ENCODE data around the gene DENND4A.
"Not testable (repeated sequence)": the region's sequence is repeated elsewhere in the genome, so short reads cannot be mapped to it uniquely, and the experiment has no call there.

DENND4A gene

DNA sequence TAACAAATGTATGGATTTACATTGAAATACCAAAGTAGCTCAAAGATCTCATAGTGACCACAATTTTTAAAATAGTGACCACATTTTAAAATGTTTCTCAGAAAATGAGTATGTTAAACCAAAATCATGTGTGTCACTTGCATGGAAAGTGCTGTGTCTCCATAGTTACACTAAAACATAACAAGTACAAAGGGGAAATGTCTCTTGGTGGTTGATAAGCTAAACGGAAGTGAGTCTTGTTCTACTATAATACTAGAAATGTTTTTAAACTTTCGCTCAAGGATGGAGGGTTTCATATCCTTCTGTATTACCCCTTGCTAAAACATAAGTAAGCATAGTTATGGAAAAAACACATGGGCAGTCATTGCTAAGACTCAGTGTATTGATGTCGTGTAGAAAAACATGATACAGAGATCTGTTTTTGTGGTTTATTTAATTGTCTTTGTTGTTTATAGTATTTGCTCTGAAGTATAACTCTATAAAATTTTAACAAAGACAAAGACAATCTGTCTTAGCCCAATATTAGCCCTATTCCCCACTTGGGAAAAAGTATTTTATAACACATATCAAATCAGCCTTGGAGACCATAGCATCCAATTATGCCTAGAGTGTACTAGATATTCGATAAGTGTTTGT is 27.0 kb upstream of the DENND4A start:
- no peak for DNase-seq

DNA sequence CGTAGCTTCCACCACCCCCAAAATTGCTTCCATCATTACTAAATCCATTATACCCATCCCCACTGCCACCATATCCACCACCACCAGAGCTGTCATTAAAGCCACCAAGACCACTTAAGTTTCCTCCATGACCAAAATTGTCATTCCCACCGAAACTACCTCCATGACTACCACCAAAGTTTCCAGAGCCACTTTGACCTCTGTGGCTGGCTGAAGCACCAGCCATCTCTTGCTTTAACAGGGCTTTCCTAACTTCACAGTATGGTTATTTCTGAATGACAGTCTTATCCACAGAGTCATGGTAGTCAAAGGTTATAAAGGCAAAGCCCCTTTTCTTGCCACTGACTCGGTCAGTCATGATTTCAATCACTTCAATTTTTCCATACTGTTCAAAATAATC is 24.3 kb upstream of the DENND4A start:
- peak; percentile 46 to 52 for DNase-seq

DNA sequence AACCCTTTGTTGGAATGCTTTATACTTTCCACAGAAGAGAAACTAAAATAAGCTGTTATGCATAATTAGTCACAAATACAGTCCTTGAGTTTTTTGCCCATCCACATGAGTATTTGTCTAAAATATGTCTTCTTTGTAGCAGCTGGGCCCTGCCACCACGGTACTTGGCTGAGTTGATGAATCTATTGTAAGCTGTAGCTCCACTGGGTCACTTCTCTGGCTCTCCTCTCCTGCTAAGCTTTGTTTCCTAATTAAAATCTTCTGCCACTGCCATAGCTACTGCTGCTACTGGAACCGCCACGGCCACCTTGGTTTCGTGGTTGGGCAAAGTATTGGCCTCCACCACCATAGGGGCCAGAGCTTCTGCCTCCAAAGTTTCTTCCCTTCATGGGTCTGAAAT is 23.9 kb upstream of the DENND4A start:
- DNase-seq = peak in 1 of 2 experiments; percentile 43

DNA sequence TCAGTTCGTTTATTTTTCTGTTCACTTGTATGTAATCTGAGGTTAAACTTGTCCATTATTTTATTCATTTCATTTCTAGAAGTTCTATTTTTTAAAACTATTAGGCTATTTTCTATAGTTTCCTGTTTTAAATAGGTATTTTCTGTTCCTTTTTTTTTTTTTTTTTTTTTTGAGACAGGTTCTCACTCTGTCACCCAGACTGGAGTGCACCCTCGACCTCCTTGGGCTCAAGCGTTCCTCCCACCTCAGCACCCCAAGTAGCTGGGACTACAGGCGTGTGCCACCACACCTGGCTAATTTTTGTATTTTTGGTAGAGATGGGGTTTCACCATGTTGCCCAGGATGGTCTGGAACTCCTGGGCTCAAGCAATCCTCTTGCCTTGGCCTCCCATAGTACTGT is 22.2 kb upstream of the DENND4A start:
- peak in 1 of 2 experiments; percentile 7 for DNase-seq

DNA sequence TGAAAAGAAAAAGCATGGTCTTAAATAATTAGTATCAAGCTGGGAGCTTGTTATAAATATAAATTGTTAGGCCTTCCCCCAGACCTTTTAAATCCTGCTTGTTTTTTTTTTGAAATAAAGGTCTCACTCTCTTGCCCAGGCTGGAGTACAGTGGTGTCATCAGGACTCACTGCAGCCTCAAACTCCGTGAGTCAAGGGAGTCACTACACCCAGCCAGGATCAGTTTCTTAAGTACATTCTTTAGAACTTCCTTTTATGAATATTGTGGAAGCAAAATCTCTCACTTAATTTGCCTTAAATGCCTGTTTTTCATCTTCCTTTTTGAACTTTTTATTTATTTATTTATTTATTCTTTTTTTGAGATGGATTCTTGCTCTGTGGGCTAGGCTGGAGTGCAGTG is 20.8 kb upstream of the DENND4A start:
- no peak for DNase-seq

DNA sequence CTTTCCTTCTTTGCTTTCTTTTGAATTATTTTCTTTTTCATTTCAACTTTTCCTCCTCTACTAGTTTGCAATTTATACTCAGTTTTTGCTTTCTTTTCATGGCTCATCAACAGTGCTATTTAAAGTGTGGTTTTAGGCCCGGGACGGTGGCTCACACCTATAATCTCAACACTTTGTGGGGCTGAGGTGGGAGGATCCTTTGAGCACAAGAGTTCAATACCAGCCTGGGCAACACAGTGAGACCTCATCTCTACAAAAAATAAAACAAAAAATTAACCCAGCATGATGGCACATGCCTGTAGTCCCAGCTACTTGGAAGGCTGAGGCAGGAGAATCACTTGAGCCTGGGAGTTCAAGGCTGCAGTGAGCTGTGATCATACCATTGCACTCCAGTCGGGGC is 20.4 kb upstream of the DENND4A start:
- DNase-seq = peak in 1 of 2 experiments; percentile 6

DNA sequence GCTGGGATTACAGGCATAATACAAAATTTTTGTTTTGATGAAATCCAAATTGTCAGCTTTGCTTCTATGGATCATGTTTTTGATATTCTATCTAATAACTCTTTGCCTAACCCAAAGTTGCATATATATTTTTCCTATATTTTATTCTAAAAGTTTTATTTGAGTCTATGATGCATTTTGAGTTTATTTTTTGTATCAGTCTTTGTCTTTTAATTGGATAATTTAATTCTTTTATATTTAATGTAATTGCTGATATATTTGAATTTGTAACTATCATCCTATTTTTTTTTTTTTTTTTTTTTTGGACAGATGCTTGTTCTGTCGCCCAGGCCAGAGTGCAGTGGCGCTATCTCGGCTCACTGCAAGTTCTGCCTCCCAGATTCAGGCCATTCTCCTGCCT is 19.7 kb upstream of the DENND4A start:
- no peak for DNase-seq

DNA sequence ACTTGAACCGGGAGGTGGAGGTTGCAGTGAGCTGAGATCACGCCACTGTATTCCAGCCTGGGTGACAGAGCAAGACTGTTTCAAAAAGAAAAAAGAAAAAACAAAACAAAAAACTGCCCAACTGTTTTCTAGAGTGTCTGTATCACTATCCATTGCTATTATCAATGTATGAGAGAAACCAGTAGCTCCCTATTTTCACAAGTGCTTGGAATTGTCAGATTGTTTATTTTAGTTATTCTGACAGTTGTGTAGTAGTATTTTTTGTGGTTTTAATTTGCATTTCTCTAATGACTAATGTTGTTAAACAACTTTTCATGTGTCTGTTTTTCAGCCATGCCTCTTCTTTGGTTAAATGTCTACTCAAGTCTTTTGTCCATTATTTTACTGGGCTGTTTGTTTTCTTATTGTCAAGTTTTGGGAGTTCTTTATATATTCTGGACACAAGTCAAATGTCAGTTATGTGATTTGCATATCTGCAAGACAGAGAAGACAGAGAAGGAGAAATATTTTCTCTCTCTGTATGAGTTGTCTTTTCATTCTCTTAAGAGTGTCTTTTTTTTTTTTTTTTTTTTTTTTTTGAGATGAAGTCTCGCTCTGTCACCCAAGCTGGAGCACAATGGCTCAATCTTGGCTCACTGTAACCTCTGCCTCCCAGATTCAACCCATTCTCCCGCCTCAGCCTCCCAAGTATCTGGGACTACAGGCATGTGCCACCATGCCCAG is 19.1 kb upstream of the DENND4A start:
- not testable (repeated sequence) for DNase-seq

DNA sequence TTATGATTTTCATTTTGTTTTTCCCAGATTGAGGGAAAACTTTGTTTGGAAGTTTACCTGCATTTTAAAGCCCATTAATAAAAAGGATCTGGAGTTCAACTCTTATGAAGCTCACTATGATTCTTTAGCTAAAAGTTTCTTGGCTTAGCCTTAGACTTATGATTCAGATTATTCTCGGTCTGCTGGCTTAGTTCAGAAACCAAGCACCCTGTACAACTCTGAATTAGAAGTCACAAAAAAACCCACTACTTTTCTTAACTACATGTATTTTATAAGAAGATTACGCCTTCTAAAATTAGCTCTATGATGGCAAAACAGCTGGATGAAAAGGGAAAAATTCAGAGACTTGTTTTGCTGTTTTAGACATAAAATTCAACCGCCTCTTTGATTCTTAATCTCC is 14.3 kb upstream of the DENND4A start:
- DNase-seq = no peak

DNA sequence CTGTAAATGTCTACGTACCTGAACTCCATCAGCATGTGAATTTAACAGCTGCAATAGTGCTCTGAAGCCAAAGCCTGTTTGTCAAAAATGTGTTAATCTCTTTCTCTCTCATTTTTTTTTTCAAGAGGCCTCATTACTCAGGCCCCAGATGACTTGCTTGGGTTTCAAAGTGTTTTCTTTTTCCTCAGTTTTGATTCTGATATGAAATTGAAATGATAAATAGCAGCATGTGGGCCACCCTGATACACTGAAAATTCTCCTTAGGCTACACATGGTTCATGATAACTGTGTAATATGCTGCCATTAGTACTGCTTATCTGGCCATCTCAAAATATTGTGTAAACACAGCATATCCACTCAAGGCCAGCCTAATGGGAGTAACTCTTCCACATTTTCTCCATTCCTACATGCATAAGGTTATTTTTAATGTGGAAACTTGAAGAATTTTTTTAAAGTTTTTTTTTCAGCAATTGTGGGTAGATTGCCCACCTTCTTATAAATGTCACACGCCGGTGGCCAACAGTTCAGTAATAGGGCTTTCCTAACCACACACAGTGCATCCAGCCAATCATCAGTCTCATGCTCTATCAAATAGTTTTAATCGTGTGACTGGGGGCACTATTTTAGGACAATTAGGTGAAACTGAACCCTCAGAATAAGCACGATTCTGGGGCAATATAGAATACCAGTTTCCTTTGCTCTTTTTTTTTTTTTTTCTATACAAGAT is 13.1 kb upstream of the DENND4A start:
- no peak for DNase-seq

DNA sequence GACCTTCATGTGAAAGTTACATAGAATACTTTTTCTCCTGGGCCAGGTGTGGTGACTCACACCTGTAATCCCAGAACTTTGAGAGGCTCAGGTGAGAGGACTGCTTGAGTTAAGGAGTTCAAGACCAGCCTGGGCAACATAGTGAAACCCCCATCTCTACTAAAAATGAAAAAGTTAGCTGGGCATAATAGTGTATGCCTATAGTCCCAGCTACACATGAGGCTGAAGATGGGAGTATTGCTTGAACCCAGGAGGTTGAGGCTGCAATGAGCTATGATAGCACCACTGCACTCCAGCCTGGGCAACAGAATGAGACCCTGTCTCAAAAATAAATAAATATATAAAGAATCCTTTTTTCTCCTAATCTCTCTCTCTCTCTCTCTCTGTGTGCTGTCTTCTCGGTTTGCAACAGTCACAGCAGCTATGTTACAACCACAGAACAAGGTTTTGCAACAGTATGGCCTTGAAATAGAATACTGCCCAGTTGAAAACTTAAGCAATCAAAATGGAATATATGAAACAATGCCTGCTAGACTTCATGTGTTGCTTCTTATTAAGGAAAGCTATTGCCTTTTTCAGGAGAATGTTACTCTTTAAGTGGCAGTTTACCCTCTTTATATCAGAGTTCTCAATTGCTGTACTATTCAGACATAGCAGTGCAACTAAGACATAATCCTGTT is 12.3 kb upstream of the DENND4A start:
- no peak for DNase-seq

DNA sequence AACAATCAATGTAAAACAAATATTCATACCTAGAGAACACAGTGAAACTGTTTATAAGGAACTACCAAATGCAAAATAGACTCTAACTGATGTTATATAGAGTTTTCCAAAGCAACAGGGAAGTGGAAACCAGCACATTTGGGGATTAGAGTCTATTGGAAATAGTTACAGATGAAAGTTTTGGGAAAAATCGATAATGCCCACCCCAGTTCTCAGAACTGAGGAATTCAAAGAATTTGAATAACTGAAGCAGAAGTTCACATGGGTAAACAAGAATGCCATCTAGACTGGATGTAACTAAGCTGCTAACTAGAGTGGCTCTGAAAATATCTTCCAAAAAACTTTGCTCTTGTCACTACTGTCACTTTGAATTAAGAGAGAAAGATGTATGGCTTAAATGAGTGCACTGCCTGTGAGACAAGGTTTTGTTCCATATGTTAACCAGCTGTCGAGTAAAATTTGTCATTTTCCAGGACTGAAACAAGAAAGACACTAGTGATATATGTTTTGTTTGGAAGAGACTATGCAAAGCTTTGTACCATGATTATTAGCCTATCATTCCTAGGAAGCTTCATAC is 9.2 kb upstream of the DENND4A start:
- no peak for DNase-seq

DNA sequence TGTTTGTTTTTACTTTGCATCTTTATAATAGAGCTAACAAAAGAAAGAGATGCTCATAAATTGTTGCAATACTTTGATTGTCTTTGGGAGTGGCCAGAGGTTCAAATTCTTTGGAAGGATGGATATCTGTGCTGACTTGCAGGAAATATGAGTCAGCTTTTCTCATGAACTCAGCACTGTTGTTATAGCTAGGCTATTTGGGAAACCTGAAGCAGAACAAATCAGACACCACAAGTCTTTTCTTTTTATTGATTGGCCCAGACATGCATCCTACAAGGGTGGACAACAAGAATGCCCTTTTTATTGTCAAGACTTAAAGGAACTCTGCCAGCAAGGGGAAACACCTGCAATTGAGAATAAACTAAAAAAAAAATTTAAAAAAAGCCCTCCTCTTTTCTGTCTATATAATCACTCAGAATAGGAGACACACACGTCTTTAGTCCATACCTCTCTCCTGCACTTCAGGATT is 4.6 kb upstream of the DENND4A start:
- DNase-seq = no peak

DNA sequence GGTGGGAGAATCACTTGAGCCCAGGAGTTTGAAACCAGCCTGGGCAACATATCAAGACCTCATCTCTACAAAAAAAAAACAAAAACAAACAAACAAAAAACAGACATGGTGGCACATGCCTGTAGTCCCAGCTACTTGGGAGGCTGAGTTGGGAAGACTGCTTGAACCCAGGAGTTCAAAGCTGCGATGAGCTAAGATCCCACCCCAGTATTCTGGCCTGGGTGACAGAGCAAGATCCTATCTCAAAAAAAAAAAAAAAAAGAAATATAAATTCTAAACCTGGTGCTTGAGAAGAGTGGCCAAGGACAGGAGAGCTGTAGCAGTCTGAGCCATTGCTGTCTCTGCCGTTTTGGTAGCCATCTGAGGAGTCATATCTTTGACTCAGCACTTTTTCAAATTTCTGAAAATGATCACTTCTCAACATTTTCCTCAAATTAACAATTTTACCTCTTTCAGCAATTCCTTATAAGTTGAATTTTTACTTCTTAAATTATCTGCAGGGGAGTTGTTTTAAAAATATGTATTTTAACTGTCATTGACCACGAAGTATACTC is 3.6 kb upstream of the DENND4A start:
- DNase-seq = no peak

DNA sequence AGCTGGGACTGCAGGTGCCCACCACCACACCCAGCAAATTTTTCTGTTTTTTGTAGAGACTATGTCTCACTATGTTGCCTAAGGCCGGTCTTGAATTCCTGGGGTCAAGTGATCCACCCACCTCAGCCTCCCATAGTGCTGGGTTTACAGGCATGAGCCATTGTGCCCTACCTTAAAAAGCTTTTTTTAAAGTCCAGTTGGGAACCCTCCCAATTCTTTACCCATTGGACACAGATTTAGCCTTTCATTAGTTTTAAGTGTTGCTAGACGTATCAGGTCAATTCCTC is 1.7 kb upstream of the DENND4A start:
- DNase-seq = no peak

DNA sequence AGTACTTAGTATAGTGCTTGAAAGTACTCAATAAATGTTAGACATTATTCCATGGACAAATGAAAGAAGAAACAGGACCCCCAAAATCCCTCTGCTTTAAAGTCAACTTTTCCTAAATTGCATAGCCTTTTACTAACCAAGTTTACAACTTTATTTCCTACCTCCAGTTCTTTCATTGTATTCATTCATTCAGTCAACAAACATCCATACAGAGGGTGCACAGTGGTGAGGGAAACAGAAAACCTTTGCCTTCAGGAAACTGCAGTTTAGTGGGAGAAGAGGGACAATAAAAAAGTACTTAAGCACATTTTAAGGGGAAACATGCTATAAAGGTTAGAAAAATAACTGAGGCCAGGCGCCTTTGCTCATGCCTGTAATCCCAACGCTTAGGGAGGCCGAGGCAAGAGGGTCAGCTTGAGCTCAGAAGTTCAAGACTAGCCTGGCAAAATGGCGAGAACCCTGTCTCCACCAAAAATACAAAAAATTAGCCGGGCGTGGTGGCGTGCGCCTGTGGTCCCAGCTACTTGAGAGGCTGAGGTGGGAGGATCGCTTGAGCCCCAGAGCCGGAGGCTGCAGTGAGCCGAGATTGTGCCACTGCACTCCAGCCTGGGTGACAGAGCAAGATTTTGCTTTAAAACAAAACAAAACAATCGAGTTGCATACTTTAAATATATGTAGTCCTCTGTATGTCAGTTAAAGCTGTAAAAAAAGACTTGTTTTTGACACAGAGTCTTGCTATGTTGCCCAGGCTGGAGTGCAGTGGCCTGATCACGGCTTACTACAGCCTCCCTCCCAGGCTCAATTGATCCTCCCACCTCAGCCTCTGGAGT is 1.1 kb upstream of the DENND4A start:
- DNase-seq = no peak

DNA sequence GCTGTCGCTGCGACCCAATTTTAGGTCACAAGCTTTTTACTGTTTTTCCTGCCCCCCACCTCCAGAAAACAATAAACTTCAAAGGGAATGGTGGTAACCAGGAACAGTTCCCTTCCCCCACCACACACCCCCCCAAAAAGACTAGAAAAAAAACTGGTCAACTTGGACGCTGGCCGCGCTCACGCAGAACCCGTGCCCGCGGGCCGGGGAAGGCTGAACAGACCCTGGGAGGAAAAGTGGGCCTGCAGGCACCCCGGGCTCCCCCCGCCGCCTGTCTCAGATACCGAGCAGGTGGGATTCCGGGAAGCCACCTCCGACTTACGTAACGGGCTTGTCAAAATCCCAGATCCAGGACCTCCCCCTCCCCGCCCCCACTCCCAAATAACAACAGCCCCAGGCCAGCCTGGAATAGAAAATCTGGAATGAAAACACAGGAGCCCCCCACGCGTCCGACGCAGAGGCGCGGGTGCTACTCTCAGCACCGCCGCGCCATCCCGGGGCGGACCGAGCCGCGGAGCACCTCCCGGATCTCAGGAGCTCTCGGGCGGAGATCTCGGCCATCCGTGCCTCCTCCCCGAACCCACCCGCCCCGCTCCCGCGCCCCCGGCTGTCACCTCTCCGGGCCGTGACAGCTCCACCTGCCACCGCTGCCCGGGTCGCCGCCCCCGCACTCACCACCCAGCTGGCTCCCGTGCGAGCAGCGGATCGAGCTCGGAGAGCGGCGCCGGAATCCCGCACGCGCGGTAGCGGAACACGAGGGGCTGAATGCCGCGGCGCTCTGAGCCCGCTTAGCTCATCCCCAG is 557 bp downstream of the DENND4A start:
- DNase-seq = no peak

DNA sequence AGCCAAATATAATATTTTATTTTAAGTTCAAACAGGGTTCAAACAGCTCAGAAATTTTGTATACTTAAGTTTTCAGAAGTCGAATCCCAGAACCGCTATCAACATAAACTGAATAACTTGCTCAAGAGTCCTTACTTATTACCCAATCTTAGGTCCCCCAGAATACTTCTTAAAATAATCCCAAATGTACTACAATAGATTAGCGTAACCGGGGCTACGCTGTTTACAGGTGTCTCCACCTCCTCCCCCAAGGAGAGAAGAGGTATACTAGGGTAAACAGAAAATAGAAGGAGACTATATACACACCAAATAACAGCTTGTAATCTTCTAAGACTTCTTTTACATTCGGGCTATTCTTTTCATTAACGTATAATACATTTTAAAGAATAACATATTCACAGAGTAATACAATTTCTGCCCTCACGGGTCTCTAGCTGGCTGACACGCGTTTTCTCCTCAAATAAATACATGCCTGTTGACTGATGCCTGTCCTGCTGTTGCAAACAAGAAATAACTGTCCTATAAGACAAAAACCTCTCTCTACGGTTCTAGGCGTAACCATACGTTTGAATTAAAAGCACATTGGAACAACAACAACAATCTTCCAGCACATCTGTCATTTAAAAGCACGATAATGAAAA is 1.3 kb downstream of the DENND4A start:
- DNase-seq = no peak

DNA sequence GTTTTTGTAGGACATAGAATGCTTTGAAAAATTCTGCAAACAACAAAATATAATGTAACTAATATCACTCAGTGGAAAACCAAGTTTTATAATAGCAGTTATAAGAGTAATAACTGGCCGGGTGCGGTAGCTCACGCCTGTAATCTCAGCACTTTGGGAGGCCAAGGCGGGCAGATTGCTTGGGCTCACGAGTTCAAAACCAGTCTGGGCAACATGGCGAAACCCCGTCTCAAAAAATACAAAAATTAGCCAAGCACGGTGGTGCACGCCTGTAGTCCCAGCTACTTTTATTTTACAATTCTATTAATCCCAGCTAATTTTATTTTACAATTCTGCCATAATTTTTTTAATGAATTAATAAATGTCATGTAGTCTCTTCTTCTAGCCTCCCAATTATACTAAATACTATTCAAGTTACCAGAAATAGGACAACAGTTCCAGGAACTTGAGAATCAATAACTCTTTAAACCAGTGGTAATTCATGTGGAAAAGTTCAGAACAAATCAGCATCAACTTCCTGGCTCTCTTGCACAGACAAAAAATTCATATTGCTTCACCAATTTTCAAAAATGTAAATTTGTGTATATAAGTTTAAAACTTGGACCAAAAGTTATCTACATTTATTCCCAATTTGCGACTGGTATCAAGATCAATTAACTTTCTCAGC is 2.2 kb downstream of the DENND4A start:
- DNase-seq = no peak

DNA sequence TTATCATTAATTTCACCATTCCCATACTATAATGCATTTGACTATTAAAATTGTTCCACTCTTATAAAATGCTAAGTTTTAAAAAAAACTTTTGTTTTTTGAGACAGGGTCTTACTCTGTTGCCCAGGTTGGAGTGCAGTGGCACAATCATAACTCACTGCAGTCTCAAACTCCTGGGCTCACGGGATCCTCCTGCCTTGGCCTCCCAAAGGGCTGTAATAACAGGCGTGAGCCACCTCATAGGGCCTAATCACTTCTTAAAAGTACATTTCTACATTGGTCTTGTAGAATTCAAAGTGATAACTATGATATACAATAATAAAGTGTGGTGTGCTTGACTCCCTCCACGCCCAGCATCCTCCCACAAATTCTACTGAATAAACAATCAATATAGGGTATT is 3.0 kb downstream of the DENND4A start:
- no peak for DNase-seq
